Activated CD4-positive, alpha-beta T cell treated with anti-CD3 and anti-CD28 coated beads, Interleukin-2, amount 10 ng/mL, durations not matched to agents 7 days and 5 days (primary cell): Measurements from ENCODE around the gene SPCS2. TPM values are rescaled to one million over a fixed set of nuclear protein-coding genes. Genes with fewer than 3 reads are reported as not detected.

ENCODE experiments used
- CTCF ChIA-PET: fragments of 350-600 bp; sonication (Branson Sonifier 250); formaldehyde crosslinking; loops from one replicate; lab custom pipeline; 2021; ENCODE audit warnings: antibody characterized with exemption; lab: Charles Lee
- POLR2A ChIA-PET: fragments of 350-600 bp; sonication (Branson Sonifier 250); formaldehyde crosslinking; loops from one replicate; lab custom pipeline; 2021; ENCODE audit warnings: antibody characterized with exemption; lab: Charles Lee
- DNase-seq: peaks from one replicate; pipeline ENCODE4 v3.0.0-alpha.2; 2020
- H3K27ac Mint-ChIP-seq: one replicate; pipeline ENCODE4 v1.8.0; 2021; ENCODE audit warnings: mild to moderate bottlenecking, moderate library complexity, mixed read lengths
- H3K27me3 Mint-ChIP-seq: one replicate; pipeline ENCODE4 v1.8.0; 2021; ENCODE audit warnings: mixed read lengths
- H3K36me3 Mint-ChIP-seq: one replicate; pipeline ENCODE4 v1.8.0; 2021; ENCODE audit warnings: low read depth, mixed read lengths
- H3K4me1 Mint-ChIP-seq: one replicate; pipeline ENCODE4 v1.8.0; 2021; ENCODE audit warnings: mixed read lengths
- H3K4me3 Mint-ChIP-seq: one replicate; pipeline ENCODE4 v1.8.0; 2021; ENCODE audit warnings: mild to moderate bottlenecking, moderate library complexity, mixed read lengths
- H3K9me3 Mint-ChIP-seq: one replicate; pipeline ENCODE4 v1.8.0; 2021; ENCODE audit warnings: mixed read lengths
- total RNA-seq, 2 experiments: library from RNA; stranded (reverse); gene quantifications; one replicate each; pipeline ENCODE4 v1.2.3, GENCODE V29; 2021

Gene SPCS2
- 100 to 1,000 TPM; 170 to 186 TPM for total RNA-seq

- DNase-seq, result peak; percentile 99
- ChIA-PET CTCF (interaction anchor here (0.7 to 2.0 kb wide), 7 partner anchors 9 to 331 kb away, joined by 3 to 4 read pairs (median 4); no protein-coding TSS in a partner anchor), POLR2A (interaction anchor here (0.6 kb wide), 1 partner anchor 10 kb away, joined by 3 read pairs; no protein-coding TSS in a partner anchor)
- Mint-ChIP-seq H3K27ac (peak within 1 kb of the TSS; percentile 93), H3K9me3 (no peaks in the 10 kb centered on the region), H3K36me3 (peaks cover 30% of the 10 kb centered on the region), H3K4me3 (peak within 1 kb of the TSS; percentile 88), H3K27me3 (no peaks in the 10 kb centered on the region), H3K4me1 (peaks cover 37% of the 10 kb centered on the region)
Measured at GRCh38 chr11:74948898-74949752, at the start of gene SPCS2, which contains the start of gene XRRA1. TSS of gene SPCS2 (plus strand) at chr11:74949266. CDS start at chr11:74949286, 20 bp downstream. TSS of gene XRRA1 (minus strand) at chr11:74949091. CDS start at chr11:74940878, 8,213 bp downstream.

- peaks cover 3% of the 10 kb centered on the region for H3K4me1 Mint-ChIP-seq
- no peak for DNase-seq
- H3K27ac Mint-ChIP-seq, result no peak overlapping the region
- no peak overlapping the region for H3K4me3 Mint-ChIP-seq
- POLR2A ChIA-PET, result no interaction called here
- peaks cover 24% of the 10 kb centered on the region for H3K36me3 Mint-ChIP-seq
- H3K27me3 Mint-ChIP-seq, result no peaks in the 10 kb centered on the region
- H3K9me3 Mint-ChIP-seq, result peaks cover 18% of the 10 kb centered on the region
- CTCF ChIA-PET, result no interaction called here
Measured at GRCh38 chr11:74902342-74902741, 46.7 kb upstream of the SPCS2 start.

GRCh38 chr11:74905326-74905725 lies 43.7 kb upstream of the SPCS2 start:
- peaks cover 16% of the 10 kb centered on the region for H3K36me3 Mint-ChIP-seq

GRCh38 chr11:74909385-74909784 lies 39.7 kb upstream of the SPCS2 start:
- H3K4me1 Mint-ChIP-seq, result peaks cover 3% of the 10 kb centered on the region
- no peaks in the 10 kb centered on the region for H3K27me3 Mint-ChIP-seq
- no peaks in the 10 kb centered on the region for H3K9me3 Mint-ChIP-seq
- H3K36me3 Mint-ChIP-seq, result peaks cover 8% of the 10 kb centered on the region
- no peak overlapping the region for H3K4me3 Mint-ChIP-seq
- DNase-seq, result no peak
- no peak overlapping the region for H3K27ac Mint-ChIP-seq
- POLR2A ChIA-PET, result no interaction called here
- CTCF ChIA-PET, result interaction anchor here (0.8 to 2.1 kb wide), 3 partner anchors 14 to 332 kb away, joined by 3 to 4 read pairs (median 4); no protein-coding TSS in a partner anchor

More at GRCh38 chr11:74905326-74905725, 43.7 kb upstream of the SPCS2 start:
- H3K4me3 Mint-ChIP-seq, result no peak overlapping the region
- H3K4me1 Mint-ChIP-seq, result peaks cover 3% of the 10 kb centered on the region
- H3K27me3 Mint-ChIP-seq, result no peaks in the 10 kb centered on the region
- H3K9me3 Mint-ChIP-seq, result peaks cover 11% of the 10 kb centered on the region
- ChIA-PET POLR2A (no interaction called here), CTCF (no interaction called here)
- H3K27ac Mint-ChIP-seq, result no peak overlapping the region
- DNase-seq, result no peak

- peaks cover 12% of the 10 kb centered on the region for H3K36me3 Mint-ChIP-seq
- peaks cover 3% of the 10 kb centered on the region for H3K4me1 Mint-ChIP-seq
- H3K27me3 Mint-ChIP-seq, result no peaks in the 10 kb centered on the region
- H3K9me3 Mint-ChIP-seq, result no peaks in the 10 kb centered on the region
- DNase-seq, result no peak
- H3K4me3 Mint-ChIP-seq, result no peak overlapping the region
- no peak overlapping the region for H3K27ac Mint-ChIP-seq
- POLR2A ChIA-PET, result no interaction called here
- CTCF ChIA-PET, result interaction anchor here (0.8 to 2.1 kb wide), 3 partner anchors 14 to 332 kb away, joined by 3 to 4 read pairs (median 4); no protein-coding TSS in a partner anchor
Measured at GRCh38 chr11:74909812-74910211, 39.3 kb upstream of the SPCS2 start.

GRCh38 chr11:74923125-74923524 lies 25.9 kb upstream of the SPCS2 start:
- CTCF ChIA-PET, result interaction anchor here (1.0 to 1.6 kb wide), 2 partner anchors 11 to 282 kb away, joined by 3 to 4 read pairs; no protein-coding TSS in a partner anchor

GRCh38 chr11:74925281-74925680 lies 23.8 kb upstream of the SPCS2 start:
- Mint-ChIP-seq H3K27me3 (no peaks in the 10 kb centered on the region), H3K4me1 (peaks cover 21% of the 10 kb centered on the region), H3K9me3 (no peaks in the 10 kb centered on the region), H3K36me3 (peaks cover 4% of the 10 kb centered on the region), H3K4me3 (no peak overlapping the region), H3K27ac (no peak overlapping the region)
- no peak for DNase-seq
- ChIA-PET POLR2A (no interaction called here), CTCF (interaction anchor here (0.7 to 2.6 kb wide), 2 partner anchors 86 to 317 kb away, joined by 3 to 7 read pairs; no protein-coding TSS in a partner anchor)

More at GRCh38 chr11:74923125-74923524, 25.9 kb upstream of the SPCS2 start:
- POLR2A ChIA-PET, result no interaction called here
- H3K4me3 Mint-ChIP-seq, result no peak overlapping the region
- no peaks in the 10 kb centered on the region for H3K9me3 Mint-ChIP-seq
- H3K27me3 Mint-ChIP-seq, result no peaks in the 10 kb centered on the region
- DNase-seq, result no peak
- H3K36me3 Mint-ChIP-seq, result peaks cover 18% of the 10 kb centered on the region
- peaks cover 21% of the 10 kb centered on the region for H3K4me1 Mint-ChIP-seq
- H3K27ac Mint-ChIP-seq, result no peak overlapping the region

GRCh38 chr11:74926304-74927030 lies 22.6 kb upstream of the SPCS2 start:
- ChIA-PET POLR2A (no interaction called here), CTCF (interaction anchor here (0.6 to 2.6 kb wide), 9 partner anchors 10 to 379 kb away, joined by 3 to 7 read pairs (median 4); no protein-coding TSS in a partner anchor)
- Mint-ChIP-seq H3K27ac (no peak overlapping the region), H3K36me3 (no peaks in the 10 kb centered on the region), H3K9me3 (no peaks in the 10 kb centered on the region), H3K4me3 (no peak overlapping the region), H3K27me3 (no peaks in the 10 kb centered on the region), H3K4me1 (peaks cover 21% of the 10 kb centered on the region)
- peak; percentile 31 for DNase-seq

- ChIA-PET CTCF (interaction anchor here (1.4 kb wide), 1 partner anchor 14 kb away, joined by 4 read pairs; no protein-coding TSS in a partner anchor), POLR2A (no interaction called here)
- Mint-ChIP-seq H3K9me3 (no peaks in the 10 kb centered on the region), H3K36me3 (no peaks in the 10 kb centered on the region), H3K27me3 (no peaks in the 10 kb centered on the region), H3K27ac (no peak overlapping the region), H3K4me1 (peaks cover 25% of the 10 kb centered on the region), H3K4me3 (no peak overlapping the region)
- DNase-seq, result no peak
Measured at GRCh38 chr11:74927496-74927895, 21.6 kb upstream of the SPCS2 start.

- H3K4me3 Mint-ChIP-seq, result no peak overlapping the region
- H3K4me1 Mint-ChIP-seq, result peaks cover 38% of the 10 kb centered on the region
- ChIA-PET CTCF (interaction anchor here (0.6 to 3.3 kb wide), 19 partner anchors 9 to 334 kb away, joined by 3 to 27 read pairs (median 4); partner anchors contain the start of genes SPCS2, TPBGL and XRRA1), POLR2A (no interaction called here)
- peak; percentile 83 for DNase-seq
- H3K27me3 Mint-ChIP-seq, result no peaks in the 10 kb centered on the region
- no peak overlapping the region for H3K27ac Mint-ChIP-seq
- H3K36me3 Mint-ChIP-seq, result peaks cover 9% of the 10 kb centered on the region
- no peaks in the 10 kb centered on the region for H3K9me3 Mint-ChIP-seq
Measured at GRCh38 chr11:74929431-74930363, 19.4 kb upstream of the SPCS2 start.

- Mint-ChIP-seq H3K27ac (peak overlapping the region; percentile 61), H3K4me1 (peaks cover 17% of the 10 kb centered on the region), H3K9me3 (no peaks in the 10 kb centered on the region), H3K27me3 (no peaks in the 10 kb centered on the region), H3K36me3 (peaks cover 20% of the 10 kb centered on the region), H3K4me3 (no peak overlapping the region)
- DNase-seq, result no peak
- ChIA-PET CTCF (interaction anchor here (0.9 to 2.0 kb wide), 3 partner anchors 9 to 309 kb away, joined by 3 to 7 read pairs (median 4); no protein-coding TSS in a partner anchor), POLR2A (no interaction called here)
Measured at GRCh38 chr11:74932169-74932568, 16.9 kb upstream of the SPCS2 start.
